Measurements from ENCODE around the gene TLR6. TPM values are rescaled to one million over a fixed set of nuclear protein-coding genes. Genes with fewer than 3 reads are reported as not detected.

TLR6 gene
- total RNA-seq, 1 experiment from 2014 or later: 1.5 TPM

GRCh38 chr4:38872620-38873019 is 16.0 kb upstream of the TLR6 start:
- Histone ChIP-seq H3K9me3 (ENCODE audit: low read depth, low read length, poor library complexity, severe bottlenecking) (no peaks in the 10 kb centered on the region), H3K4me1 (ENCODE audit: insufficient read depth, low read length, poor library complexity, severe bottlenecking) (no peaks in the 10 kb centered on the region), H3K4me3 (ENCODE audit: low read depth, low read length, poor library complexity, severe bottlenecking) (no peak overlapping the region), H3K27ac (ENCODE audit: low read depth, low read length, poor library complexity, severe bottlenecking) (no peak overlapping the region), H3K27me3 (replicated peaks; ENCODE audit: insufficient read depth, low read depth, low read length, poor library complexity) (no peaks in the 10 kb centered on the region), H3K36me3 (ENCODE audit: insufficient read depth, low read length, poor library complexity, severe bottlenecking) (no peaks in the 10 kb centered on the region)
- POLR2A ChIA-PET (ENCODE audit: low non-redundant PET): no interaction called here
- intact Hi-C loops (cut with micrococcal nuclease; ENCODE audit: unreplicated experiment): no loop called here
- no TSS peak for BruUV-seq (replicated peaks)
- TF ChIP-seq EZH2 (IDR thresholded peaks at IDR 0.05; ENCODE audit: borderline replicate concordance, low read depth, low read length, poor library complexity, severe bottlenecking) (no peak), CTCF (conservative IDR thresholded peaks at IDR 0.05; ENCODE audit: low read depth, low read length) (no peak)
- CTCF ChIA-PET: no interaction called here
- DNase-seq (ENCODE audit: low spot score): no peak

- Histone ChIP-seq H3K27ac (ENCODE audit: low read depth, low read length, poor library complexity, severe bottlenecking) (no peak overlapping the region), H3K36me3 (ENCODE audit: insufficient read depth, low read length, poor library complexity, severe bottlenecking) (no peaks in the 10 kb centered on the region), H3K27me3 (replicated peaks; ENCODE audit: insufficient read depth, low read depth, low read length, poor library complexity) (no peaks in the 10 kb centered on the region), H3K4me3 (ENCODE audit: low read depth, low read length, poor library complexity, severe bottlenecking) (no peak overlapping the region), H3K4me1 (ENCODE audit: insufficient read depth, low read length, poor library complexity, severe bottlenecking) (no peaks in the 10 kb centered on the region), H3K9me3 (ENCODE audit: low read depth, low read length, poor library complexity, severe bottlenecking) (no peaks in the 10 kb centered on the region)
- BruUV-seq (replicated peaks): no TSS peak
- POLR2A ChIA-PET (ENCODE audit: low non-redundant PET): no interaction called here
- DNase-seq (ENCODE audit: low spot score): no peak
- TF ChIP-seq CTCF (conservative IDR thresholded peaks at IDR 0.05; ENCODE audit: low read depth, low read length) (no peak), EZH2 (IDR thresholded peaks at IDR 0.05; ENCODE audit: borderline replicate concordance, low read depth, low read length, poor library complexity, severe bottlenecking) (no peak)
- CTCF ChIA-PET: no interaction called here
- intact Hi-C loops (cut with micrococcal nuclease; ENCODE audit: unreplicated experiment): no loop called here
Observed at GRCh38 chr4:38871593-38871992, 15.0 kb upstream of the TLR6 start.

DNA sequence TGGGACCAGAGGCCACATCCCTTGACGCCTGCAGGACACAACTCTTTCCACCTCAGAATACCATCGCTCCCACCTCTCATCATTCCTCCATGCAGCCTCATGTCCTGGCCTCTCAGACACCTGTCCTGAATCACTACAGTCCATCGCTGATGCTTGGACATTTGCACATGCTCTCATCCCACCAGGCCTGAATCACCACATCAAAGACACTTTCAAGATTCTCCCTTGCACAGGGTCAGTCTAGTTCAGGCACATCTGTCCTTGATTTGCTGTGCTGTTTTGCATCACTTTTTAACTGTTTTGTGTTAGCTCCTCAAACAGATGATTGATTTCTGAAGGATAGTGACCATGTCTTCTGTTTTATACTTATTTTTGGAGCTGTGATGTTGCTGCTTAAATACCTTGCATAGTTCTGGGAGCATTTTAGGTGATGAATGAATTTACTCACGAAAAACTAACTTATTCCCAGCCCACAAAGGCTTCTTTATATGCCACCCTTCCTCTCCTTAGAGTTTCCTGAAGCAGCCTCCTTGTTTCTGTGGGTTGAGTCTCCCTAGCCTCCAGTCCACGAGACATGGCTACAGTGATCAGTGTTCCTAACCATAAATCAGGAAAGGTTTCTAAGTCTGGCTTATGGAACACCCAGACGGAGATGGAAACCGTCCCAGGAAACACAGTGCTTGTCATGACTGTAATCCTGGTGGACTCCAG is 13.6 kb upstream of the TLR6 start:
- intact Hi-C loops (cut with micrococcal nuclease; ENCODE audit: unreplicated experiment): no loop called here
- no peak for DNase-seq (ENCODE audit: low spot score)
- no TSS peak for BruUV-seq (replicated peaks)
- Histone ChIP-seq H3K4me3 (ENCODE audit: low read depth, low read length, poor library complexity, severe bottlenecking) (no peak overlapping the region), H3K27me3 (replicated peaks; ENCODE audit: insufficient read depth, low read depth, low read length, poor library complexity) (no peaks in the 10 kb centered on the region), H3K9me3 (ENCODE audit: low read depth, low read length, poor library complexity, severe bottlenecking) (no peaks in the 10 kb centered on the region), H3K27ac (ENCODE audit: low read depth, low read length, poor library complexity, severe bottlenecking) (no peak overlapping the region), H3K4me1 (ENCODE audit: insufficient read depth, low read length, poor library complexity, severe bottlenecking) (no peaks in the 10 kb centered on the region), H3K36me3 (ENCODE audit: insufficient read depth, low read length, poor library complexity, severe bottlenecking) (no peaks in the 10 kb centered on the region)
- TF ChIP-seq CTCF (conservative IDR thresholded peaks at IDR 0.05; ENCODE audit: low read depth, low read length) (no peak), EZH2 (IDR thresholded peaks at IDR 0.05; ENCODE audit: borderline replicate concordance, low read depth, low read length, poor library complexity, severe bottlenecking) (no peak)
- ChIA-PET POLR2A (ENCODE audit: low non-redundant PET) (no interaction called here), CTCF (no interaction called here)

Measured in A673 (cell line).